GM21423 (cell line): ENCODE results near the gene MACROD1.
A peak's percentile ranks its signal among the peaks of the same experiment; 100 is the strongest.

Experiments
- ATAC-seq: cut with Tn5 transposase; IDR thresholded peaks from one replicate; pipeline ENCODE4 v1.9.1; 2021; ENCODE audit warnings: mild to moderate bottlenecking, moderate library complexity; ENCODE audit not compliant: unreplicated experiment

Gene MACROD1

DNA sequence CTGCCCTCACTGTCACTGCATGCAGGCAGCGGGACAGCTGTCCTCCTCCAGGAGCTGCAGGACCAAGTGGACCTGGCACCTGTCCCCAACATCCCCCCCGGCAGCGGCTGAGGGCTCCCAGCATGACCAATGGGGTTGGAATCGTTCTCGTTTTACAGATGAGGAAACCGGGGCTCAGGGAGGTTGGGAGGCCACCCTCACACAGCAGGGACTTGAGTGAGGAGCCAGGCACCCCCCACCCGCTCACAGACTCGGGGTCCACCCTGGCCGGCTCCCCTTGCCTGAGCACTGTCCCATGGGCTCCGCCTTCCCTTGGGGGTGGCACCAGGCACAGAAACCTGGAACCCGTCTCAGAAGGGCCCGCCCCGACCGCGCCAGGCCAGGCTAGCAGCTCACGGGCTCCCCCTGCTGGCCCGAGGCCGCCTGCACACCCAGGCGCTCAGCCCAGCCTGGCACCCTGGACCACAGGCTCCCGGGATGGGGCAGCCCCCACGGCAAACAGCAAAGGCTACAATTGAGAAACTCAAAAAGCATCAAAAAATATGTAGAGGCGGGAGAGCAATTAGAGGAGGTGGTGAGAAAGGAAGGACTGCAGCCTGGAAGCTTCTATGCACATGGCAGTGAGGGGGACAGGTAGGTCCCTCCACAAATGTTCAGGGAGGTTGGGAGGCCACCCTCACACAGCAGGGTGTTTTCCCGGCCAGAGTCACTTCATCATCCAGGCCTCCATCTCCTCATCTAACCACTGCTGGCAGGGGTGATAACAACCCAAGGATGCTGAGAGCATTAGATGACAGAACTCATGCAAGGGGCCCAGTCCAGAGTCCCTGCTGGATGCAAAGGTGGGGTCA, 12.8 kb downstream of the MACROD1 start:
- ATAC-seq, result peak; percentile 60

DNA sequence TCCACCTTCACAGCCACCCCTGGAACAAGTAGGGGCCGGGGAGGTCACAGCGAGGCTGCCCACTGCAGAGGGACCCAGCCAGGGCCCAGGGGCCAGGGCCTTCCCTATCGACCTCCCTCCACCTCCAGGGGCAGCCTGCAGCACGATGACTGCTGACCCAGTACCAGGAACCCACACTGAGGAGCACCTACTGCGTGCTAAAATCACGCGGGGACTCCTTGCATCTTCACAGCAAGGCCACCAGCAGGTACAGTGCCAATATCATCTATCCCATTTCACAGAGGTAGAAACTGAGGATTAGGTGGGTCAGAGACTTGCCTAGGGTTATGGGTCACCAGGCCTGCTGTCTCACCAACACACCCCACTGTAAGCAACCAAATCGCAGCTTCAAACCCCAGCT, 14.6 kb downstream of the MACROD1 start:
- no peak for ATAC-seq

DNA sequence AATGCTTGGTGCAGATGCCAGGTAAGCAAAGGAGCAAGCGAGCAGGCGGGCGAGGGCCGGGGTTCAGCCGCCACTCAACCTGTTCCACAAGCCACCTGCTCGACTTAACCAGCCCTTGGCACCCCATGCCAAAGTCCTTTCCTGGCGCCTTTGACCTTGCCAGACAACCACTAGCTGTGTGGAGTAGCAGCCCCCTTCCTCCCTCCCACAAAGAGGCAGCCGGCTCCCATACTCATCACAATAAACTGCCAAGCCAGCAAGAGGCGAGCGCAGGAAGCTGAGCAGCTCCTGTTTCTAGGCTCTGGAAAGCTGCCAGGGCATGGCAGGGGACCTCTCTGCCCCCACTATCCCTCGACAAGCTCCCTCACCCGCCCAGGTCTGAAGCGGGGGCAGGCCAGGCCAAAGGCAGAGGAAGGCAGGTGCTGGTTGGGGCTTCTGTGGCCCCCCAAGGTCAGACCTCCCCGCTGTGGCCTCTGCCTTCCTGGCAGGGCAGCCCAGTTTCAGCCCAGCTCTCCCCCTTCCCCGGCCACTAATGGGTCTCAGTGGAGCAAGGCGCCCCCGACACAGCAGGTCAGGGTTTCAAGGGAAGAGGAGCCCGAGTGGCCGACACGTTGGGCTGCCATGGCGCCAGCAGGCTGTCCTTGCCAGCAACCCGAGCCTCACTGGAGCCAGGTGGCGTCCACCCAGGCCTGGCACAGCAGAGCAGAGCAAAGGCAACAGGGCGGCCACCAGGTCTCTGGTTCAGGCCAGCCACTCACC, 15.3 kb downstream of the MACROD1 start:
- no peak for ATAC-seq

DNA sequence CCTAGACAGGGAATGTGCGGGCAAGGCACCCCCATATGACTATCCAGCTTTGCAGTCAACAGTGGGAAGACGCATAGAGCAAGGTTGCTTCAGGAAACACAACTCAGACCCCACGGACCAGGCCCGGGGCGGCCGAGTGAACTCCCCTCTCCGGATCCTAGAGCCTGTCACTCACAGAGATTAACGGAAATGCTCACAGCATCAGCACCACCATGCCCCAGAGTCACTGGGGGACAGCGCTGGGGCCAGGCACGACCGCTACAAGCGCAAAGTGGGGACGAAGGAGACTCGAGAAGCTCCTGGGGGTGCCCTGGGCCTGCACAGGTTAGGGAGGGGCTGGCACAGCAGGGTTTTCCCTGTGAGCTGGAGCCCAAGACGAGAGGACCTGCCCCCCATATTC, 15.9 kb downstream of the MACROD1 start:
- ATAC-seq, result no peak

DNA sequence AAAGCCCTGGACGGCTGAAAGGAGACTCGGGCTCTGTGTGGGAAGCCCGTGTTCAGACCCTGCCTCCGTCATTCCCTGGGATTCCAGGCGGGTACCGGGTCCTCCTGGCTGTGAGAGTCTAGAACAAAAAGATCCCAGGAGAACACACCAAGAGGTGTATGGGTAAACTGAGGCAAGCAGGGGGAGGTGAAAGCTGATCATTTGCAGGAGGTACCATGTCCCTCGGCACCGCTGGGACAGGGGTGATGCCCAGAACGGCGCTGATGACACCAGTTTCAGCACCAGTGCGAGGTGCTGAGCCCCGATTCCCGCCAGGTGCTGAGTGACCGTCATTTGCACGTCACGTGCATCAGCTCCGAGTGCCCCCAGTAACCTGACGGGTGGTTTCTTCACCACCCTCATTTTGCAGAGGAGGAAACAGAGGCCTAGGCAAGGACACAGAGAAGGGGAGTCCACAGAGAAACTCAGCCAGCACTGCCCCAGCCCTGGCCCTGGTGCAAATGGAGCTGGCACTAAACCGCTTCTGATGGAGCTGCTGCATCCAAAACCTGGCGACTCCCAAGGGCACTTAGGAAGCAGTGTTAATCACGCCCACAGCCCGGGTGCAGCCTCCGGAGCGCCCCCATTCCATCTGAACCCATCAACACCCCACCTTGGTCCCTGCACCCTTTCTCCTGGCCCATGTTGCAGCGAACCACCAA, 16.8 kb downstream of the MACROD1 start:
- no peak for ATAC-seq

DNA sequence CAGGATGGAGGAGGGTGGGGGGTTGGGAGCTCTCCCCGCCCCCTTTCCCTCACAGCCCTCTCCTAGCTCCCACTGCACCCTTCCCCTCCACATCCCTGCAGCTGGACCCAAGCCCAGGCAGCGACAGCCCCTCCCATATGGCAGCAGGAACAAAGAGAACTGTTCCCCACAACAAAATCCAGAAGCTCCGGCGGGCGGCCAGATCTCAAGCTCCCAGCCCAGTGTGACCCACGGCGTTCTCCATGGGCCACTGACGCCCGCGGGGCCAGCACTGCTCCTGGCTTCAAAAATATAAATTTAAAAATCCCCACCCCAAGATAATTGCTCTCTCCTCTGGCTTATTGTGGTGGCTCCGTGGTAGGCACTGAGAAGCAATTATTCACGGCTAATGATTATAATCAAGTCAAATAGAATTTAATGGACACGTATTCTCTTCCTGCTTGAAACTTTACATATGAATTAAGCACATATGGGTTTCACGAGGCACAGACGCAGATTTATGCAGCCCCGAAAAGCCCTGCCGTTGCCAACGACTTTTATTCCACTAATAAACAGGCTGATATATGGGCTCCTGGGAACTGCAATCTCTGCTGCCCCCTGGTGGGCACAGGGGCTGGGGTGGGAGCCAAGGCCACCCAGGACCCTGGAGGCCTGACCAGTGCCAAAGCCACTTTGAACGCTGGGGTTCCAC, 17.5 kb downstream of the MACROD1 start:
- ATAC-seq, result no peak

DNA sequence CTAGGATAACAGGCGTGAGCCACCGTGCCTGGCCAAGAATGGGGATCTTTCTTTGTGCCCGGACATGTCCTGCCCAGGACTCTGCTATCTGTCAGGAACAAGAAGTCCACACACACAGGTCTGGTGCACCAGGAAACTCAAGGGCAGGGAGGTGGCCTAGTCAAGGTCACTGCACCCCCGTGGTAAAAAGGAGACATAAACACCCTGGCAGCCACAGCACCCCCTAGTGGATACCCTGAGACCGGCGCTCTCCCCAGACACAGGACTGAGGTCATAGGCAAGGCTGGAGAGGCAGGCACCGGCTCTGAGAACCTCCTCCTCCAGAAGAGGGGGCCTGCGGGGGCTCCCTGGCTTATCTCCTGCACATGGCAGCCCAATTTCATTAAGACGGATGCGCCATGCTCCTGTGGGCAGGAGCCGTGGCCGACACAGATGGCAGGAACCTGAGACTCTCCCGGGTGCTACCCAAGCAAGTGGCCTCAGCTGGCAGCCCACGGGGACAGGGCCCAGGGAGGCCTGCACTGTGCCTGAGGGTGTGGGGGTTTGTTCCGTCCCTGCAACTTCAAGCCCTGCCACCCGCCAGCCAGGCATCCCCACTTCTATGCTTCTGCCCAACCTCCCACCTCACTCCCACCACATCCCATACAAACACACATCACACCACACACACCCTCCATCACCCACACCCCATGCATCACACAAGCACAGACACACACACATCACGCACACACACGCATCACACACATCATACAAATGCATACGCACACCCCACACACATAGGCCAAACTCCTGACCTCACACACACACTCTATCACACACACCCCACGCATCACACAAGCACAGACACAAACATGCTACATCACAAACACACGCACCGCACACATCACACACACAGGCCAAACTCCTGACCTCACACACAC, 19.6 kb downstream of the MACROD1 start:
- no peak for ATAC-seq

DNA sequence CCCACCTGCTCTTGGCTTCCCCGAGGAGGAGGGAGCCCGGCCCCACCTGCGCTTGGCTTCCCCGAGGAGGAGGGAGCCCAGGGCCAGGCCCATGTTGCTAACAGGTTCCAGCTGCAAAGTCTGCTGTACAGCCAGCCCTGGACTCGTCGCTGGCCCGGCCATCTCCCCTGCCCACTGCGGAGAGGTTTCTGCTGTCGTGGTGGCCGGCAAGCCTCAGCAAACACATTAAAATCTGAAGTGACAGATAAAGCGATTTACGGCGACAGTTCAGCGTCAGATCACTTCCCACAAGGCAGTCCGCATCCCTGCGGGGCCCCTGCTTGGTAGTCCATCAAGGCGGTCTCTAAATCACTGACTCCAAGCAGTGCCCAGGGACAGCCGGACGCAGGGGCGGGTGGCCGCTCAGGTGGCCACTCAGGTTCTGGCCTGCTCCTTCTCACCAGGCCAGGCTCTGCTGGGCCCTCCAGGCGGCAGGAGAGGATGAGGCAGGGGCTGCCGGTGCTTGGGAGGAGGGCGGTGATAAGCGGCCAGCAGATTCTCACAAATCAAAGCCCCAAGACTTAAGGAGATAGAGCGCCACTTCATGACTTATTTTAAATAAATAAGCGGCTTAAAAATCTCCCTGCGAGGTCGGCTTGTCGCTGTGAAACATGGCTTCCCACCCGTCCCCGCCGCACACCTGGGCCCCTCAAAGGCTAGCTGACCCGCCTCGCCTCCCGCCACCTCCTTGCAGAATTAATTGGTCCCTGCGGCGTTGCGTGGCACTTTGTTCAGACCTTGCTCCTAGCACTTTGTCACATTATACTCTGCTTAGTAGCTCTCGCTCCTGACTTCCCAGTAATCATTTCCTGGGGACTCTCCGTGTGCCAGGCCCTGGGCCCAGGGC, 21.1 kb downstream of the MACROD1 start:
- ATAC-seq, result no peak

DNA sequence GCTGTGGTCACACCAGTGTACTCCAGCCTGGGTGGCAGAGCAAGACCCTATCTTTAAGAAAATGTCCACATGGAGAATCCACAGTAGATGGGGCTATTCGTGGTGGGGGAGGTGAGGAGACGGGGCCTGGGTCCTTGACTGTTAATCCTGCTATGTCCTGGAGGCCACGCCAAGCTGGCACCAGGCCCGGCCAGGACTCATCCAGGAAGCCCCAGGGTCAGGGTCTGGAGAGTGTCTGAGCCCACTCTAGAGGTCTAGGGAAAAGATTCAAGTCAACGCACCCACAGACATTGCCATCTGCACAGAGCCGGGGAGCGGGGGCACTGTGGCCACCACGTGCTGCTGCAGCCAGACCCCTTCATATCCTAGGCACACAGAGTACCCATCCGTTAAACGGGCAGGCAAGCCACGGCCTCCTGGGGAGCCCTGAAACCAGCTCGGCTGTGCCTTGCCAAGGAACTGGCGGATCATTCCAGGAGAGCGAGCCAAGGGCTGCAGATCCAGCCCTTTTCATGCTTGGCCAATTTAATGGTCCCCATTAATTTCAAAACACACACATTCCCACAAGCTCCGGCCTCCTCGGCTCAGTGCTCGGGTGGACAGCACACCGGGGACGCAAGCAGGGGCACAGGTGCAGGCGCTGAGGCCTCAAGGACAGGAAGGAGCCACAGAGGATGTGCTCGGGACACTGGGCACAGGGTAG, 24.7 kb downstream of the MACROD1 start:
- no peak for ATAC-seq

DNA sequence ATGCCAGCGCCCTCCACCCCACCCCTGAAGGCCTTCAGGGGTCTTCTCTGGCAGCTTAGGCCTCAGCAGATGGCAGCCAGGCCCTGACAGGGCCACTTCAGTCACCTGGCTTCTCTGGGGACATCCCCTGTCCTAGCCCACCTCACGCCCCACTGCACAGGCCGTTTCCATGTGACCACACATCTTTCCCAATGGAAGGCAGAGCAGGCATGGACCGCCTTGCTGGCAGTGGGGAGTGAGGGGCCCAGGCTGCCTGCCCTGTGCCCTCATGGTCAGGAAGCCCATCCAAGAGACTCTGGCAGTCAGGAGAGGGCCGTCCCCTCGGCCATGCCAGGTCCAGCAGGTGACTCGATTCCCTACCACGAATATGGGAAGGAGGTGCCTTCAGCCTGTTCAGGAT, 25.8 kb downstream of the MACROD1 start:
- no peak for ATAC-seq

DNA sequence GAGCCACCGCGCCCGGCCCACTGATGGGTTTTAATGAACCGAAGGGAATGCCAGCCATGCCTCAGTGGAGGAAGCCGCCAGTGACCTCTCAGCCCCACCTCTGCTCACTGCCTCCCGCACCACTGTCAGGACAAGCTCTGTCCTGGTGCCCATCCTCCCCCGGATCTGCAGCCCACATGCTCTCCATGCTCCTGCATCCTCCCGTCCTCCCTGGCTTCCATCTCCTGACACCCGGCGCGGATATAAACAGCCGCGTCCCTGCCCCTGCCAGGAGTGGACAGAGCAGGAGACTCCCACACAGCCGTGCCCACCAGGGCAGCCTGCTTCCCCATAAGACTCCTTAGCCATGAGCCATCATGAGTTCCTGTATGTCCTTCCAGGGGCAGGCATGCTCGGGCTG, 26.9 kb downstream of the MACROD1 start:
- ATAC-seq, result no peak

DNA sequence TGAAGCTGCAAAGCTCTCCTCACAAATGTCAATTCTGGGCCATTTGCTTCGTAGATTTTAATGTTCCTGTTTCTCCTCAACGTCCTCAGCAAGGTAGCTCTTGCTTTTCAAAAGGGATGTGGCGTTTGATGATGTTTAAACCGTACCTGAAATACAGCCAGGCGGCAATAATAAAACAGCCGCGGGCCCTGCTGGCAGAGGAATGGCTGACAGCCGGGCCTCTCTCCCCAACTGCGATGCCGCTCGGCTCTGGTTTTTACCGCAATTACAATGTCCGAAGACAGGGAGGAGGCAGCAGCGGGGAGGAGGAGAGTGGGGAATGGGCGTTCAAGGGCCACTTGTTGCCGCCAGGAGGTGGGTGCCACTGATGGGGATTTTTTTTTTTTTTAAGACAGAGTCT, 27.5 kb downstream of the MACROD1 start:
- no peak for ATAC-seq

DNA sequence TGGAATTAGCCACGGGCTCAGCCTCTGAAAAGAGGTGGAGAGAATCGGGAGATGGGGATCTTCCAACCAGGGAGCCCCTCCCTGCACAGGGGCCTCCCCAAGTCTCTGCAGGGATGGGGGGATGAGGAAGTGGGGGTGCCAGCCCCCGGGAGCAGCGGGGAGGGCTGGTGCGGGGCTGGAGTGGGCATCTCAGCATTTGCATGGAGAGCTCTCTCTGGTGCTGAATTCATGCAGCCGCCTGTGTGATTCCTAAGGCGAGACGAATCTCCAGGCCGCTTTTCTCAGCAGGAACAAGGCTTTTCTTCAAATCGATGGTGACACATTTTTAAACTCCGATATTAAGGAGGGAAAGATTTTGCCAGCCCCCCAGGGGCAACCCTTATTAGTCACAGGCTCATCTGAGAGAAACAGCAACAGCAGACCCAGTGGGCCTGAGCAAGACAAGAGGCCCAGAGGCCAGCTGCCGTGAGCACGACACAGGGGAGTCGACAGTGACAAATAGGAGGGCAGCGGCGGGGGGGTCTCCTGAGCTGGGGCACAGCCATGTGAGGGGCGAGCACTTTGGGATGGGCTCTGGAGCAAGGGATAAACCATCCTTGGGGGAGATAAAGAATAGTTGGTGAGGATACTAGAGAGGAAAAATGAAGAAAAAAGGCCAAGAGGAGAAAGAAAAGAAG, 29.0 kb downstream of the MACROD1 start:
- no peak for ATAC-seq

DNA sequence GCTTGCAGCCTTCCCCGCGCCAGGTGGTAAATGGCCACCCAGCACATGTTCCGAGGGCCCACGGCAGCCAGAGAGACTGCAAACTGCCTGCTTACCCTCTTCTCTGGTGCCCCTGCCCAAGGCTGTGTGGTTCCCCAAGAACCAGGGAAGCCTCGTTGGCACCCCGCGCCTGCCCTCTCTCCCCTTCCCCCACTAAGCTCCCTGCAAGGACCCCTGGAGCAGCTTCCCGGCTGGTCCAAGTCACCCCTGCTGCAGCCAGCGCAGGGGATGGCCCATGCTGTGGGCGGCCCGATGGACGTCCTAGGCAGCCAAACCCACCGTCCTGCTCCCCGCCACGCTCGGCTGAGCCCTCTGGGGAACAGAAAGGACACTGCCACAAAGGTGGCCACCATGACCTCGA, 30.2 kb downstream of the MACROD1 start:
- ATAC-seq, result no peak

DNA sequence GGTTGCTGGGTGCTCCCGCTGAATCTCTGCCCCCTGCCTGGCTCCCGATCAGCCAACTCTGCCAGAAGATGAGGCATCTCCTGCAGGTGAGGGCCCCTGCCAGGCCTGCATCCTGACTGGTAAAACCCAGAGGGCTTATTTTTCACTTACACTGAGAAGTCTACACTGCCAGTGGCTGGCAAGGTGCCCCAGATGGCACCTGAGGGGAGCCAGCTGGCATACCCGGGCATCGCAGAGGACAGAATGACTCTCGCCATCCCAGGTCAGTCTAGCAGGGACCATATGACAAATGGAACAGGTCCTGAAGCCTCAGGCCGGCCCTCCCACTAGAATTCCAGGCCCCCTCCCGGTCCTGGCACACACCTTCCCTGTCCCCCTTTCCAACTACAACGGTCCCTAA, 30.9 kb downstream of the MACROD1 start:
- no peak for ATAC-seq

DNA sequence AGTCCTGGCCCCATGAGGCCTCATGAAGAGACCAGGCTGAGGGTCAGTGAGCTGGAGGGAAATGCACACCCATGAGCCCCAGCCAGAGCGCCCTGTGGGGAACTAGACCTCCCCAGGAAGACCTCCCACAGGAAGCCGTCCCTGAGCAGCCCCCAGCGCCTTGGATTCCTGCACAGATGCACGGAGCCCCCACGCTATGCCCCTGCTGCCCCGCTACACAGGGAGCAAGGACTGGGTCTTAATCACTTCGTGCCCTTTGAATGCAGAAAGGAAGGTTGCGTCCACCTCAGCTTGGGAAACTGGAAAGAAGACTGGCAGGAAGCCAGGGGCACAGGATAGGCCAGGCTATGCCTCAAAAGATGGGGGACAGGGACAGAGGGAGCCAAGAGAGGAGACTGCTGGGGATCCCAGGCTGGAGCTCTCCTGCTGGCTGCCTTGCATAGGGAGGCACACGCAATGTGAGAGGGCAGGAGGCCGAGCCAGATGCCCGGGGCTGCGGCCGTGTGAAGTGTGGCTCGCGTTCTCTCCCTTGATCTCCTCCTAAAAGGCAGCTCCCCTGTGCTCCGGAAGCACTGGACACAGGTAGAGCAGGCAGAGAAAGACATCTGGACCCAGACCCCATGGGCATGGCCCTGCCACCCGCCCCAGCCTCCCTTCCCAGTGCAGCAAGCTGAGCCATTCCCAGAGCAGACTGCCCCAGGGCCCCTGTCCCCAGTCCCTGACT, 32.8 kb downstream of the MACROD1 start:
- no peak for ATAC-seq

DNA sequence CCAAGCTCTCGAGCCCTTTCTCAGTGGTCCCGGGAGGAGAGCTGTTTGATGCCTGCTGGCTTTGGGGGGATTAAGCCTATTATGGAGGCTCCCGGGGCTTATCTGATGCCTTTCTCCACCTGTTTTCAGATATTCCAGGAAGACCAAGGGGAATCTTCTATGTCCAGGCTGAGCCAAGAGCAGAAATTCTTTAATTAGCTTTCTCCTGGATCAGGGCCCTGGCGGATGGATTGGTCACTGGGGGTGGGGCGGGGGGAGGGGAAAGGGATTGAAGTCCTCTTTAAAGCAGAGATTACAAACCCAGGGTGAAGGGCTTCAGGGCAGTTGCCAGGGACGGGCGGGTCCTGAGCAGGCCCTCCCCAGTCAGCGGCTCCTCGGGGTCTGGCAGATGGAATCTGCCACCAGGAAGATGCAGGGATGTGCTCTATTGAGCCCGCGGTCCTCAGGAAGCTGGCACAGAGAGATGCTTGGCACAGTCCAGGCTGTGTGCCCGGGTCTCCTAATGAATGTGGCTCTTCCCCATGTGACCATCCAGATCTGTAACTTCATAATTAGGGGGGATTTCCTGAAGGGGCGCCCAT, 33.6 kb downstream of the MACROD1 start:
- ATAC-seq, result no peak
